ENCODE data around the gene SLC7A6. TPM values are rescaled to one million over a fixed set of nuclear protein-coding genes. Genes with fewer than 3 reads are reported as not detected.
A peak's percentile ranks its signal among the peaks of the same experiment; 100 is the strongest.

The SLC7A6 gene
- total and polyA plus RNA-seq, 2 experiments from 2014 or later, result 20.5 to 29.7 TPM

DNA sequence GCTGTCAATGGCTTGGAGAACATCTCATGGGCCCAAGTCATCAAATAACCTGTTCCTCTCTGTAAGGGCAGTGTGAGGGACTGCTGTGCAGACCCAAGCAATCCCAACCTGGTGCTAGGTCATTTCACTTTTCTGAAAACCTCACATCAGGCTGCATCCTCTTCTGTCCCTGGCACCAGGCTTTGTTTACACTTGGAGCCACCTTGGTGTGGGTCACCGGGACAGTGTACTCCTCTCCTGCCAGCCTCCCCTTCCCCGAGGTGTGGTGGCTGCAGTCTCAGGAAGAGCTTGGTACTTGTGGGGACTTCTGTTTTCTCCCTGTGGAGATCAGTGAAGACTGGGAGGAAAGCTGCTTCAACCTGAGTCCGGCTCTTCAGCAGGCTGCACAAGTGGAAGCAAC lies 34.0 kb downstream of the SLC7A6 start:
- WGBS (ENCODE audit: low lambda C conversion rate, missing lambda C conversion rate), result 97% methylated on average over 3 of the region's 3 CpGs
- Histone ChIP-seq H3K4me1 (ENCODE audit: insufficient read depth) (peaks cover 30% of the 10 kb centered on the region), H3K9me3 (ENCODE audit: low read depth) (no peaks in the 10 kb centered on the region), H4K20me1 (ENCODE audit: insufficient read depth, poor library complexity, severe bottlenecking) (no peaks in the 10 kb centered on the region), H3K4me2 (no peak overlapping the region), H3K9me2 (replicated peaks; ENCODE audit: insufficient read depth) (no peaks in the 10 kb centered on the region), H3K27ac (peak overlapping the region; percentile 44), H3K4me3 (no peak overlapping the region), H3K27me3 (no peaks in the 10 kb centered on the region), H2AFZ (no peak overlapping the region), H3K36me3 (replicated peaks; ENCODE audit: insufficient read depth, low read depth) (no peaks in the 10 kb centered on the region), H3K79me2 (no peaks in the 10 kb centered on the region)
- no peak for DNase-seq (ENCODE audit: low spot score)
- TF ChIP-seq EZH2phosphoT487 (IDR thresholded peaks at IDR 0.05; ENCODE audit: low read depth, severe bottlenecking, unreplicated experiment), result no peak
- no peak for TF ChIP-seq EZH2 (IDR thresholded peaks at IDR 0.05; ENCODE audit: borderline replicate concordance)
- TF ChIP-seq, protein P1, sequence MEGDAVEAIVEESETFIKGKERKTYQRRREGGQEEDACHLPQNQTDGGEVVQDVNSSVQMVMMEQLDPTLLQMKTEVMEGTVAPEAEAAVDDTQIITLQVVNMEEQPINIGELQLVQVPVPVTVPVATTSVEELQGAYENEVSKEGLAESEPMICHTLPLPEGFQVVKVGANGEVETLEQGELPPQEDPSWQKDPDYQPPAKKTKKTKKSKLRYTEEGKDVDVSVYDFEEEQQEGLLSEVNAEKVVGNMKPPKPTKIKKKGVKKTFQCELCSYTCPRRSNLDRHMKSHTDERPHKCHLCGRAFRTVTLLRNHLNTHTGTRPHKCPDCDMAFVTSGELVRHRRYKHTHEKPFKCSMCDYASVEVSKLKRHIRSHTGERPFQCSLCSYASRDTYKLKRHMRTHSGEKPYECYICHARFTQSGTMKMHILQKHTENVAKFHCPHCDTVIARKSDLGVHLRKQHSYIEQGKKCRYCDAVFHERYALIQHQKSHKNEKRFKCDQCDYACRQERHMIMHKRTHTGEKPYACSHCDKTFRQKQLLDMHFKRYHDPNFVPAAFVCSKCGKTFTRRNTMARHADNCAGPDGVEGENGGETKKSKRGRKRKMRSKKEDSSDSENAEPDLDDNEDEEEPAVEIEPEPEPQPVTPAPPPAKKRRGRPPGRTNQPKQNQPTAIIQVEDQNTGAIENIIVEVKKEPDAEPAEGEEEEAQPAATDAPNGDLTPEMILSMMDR (IDR thresholded peaks at IDR 0.05; ENCODE audit: poor library complexity), result no peak

DNA sequence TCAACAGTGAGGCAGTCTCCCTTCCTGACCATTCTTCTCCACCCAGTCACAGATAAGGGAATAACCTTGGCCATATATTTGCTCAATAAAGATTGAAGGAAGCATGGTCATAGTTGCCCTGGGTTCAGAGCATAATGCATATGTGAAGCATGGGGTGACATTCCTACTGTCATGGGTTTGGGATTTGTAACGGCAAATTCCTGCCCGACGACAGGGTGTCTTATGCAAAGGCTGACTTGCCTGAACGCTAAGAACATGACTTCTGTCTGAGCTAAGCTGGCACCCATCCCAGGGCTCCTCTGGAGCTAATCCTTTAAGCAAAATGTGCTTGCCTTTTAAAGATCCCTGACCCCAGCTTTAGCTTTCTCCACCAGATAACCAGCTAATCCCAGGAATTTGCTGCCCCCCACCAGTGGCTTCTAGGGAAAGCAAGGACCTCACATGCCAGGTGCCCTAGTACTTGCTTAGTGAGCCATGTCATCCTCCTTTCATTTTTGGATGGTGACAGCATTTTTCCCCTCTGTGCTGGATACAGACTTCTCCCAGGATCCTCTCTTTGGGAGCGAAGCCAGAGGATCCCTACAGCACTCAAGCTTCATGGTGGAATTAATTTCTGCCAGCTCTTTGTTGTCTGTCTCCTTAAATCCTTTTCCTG lies 34.7 kb downstream of the SLC7A6 start:
- H3K4me2 ChIP-seq, result peak overlapping the region; percentile 27
- H3K9me2 ChIP-seq (replicated peaks; ENCODE audit: insufficient read depth), result no peaks in the 10 kb centered on the region
- no peaks in the 10 kb centered on the region for H3K79me2 ChIP-seq
- H3K27me3 ChIP-seq, result no peaks in the 10 kb centered on the region
- TF ChIP-seq EZH2 (IDR thresholded peaks at IDR 0.05; ENCODE audit: borderline replicate concordance), result no peak
- TF ChIP-seq EZH2phosphoT487 (IDR thresholded peaks at IDR 0.05; ENCODE audit: low read depth, severe bottlenecking, unreplicated experiment), result no peak
- TF ChIP-seq, protein P1 (IDR thresholded peaks at IDR 0.05; ENCODE audit: poor library complexity), result no peak
- no peak overlapping the region for H3K4me3 ChIP-seq
- peak overlapping the region; percentile 44 for H3K27ac ChIP-seq
- H4K20me1 ChIP-seq (ENCODE audit: insufficient read depth, poor library complexity, severe bottlenecking), result no peaks in the 10 kb centered on the region
- no peaks in the 10 kb centered on the region for H3K9me3 ChIP-seq (ENCODE audit: low read depth)
- H3K4me1 ChIP-seq (ENCODE audit: insufficient read depth), result peaks cover 30% of the 10 kb centered on the region
- 45% methylated on average over 5 of the region's 5 CpGs for WGBS (ENCODE audit: low lambda C conversion rate, missing lambda C conversion rate)
- no peak overlapping the region for H2AFZ ChIP-seq
- H3K36me3 ChIP-seq (replicated peaks; ENCODE audit: insufficient read depth, low read depth), result no peaks in the 10 kb centered on the region
- DNase-seq (ENCODE audit: low spot score), result peak; percentile 69

DNA sequence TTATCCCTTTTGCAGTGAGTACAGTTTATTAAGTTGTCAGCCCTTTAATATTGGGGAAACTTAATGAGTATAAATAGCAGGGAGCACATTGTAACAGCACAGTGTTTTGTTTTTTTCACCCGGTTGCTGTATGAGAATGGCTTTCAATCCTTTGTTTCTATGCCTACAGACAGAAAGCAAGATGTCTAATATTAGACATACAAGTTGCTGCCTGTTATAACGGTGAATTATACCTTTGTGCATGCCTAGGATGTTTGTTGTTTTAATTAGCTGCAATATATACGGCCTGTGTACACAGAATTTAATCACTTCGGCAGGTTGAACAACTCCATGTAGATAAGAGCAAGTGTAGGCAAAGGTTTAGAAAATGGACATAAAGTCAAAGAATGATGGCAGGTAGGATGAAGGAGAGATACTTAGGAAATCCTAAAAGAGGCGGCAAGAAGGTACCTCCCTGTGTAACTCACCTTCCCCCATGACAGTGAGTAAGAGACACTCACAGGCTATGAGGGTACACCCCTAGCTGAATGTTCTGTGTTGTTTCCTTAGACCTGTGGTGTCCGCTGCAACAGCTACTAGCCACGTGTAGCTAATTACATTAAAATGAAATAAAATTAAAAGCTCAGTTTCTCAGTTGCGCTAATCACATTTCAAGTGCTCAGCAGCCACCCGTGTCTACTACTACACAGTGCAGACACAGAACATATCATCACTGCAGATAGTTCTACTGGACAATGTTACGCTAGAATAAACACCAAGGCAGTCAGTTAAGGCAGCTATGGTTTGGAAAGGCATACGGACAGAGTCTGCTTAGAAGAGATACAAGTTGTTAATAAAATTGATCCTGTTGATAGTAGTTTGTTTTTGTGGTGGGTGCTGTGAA lies 35.5 kb downstream of the SLC7A6 start:
- H3K4me2 ChIP-seq, result peak overlapping the region; percentile 27
- H3K27ac ChIP-seq, result peak overlapping the region; percentile 44
- no peaks in the 10 kb centered on the region for H3K27me3 ChIP-seq
- no peak overlapping the region for H3K4me3 ChIP-seq
- H3K79me2 ChIP-seq, result no peaks in the 10 kb centered on the region
- WGBS (ENCODE audit: low lambda C conversion rate, missing lambda C conversion rate), result 73% methylated on average over 11 of the region's 11 CpGs
- peaks cover 30% of the 10 kb centered on the region for H3K4me1 ChIP-seq (ENCODE audit: insufficient read depth)
- no peak for DNase-seq (ENCODE audit: low spot score)
- H3K9me3 ChIP-seq (ENCODE audit: low read depth), result no peaks in the 10 kb centered on the region
- H2AFZ ChIP-seq, result no peak overlapping the region
- no peaks in the 10 kb centered on the region for H3K36me3 ChIP-seq (replicated peaks; ENCODE audit: insufficient read depth, low read depth)
- no peaks in the 10 kb centered on the region for H3K9me2 ChIP-seq (replicated peaks; ENCODE audit: insufficient read depth)
- TF ChIP-seq EZH2phosphoT487 (IDR thresholded peaks at IDR 0.05; ENCODE audit: low read depth, severe bottlenecking, unreplicated experiment), result no peak
- TF ChIP-seq EZH2 (IDR thresholded peaks at IDR 0.05; ENCODE audit: borderline replicate concordance), result no peak
- TF ChIP-seq, protein P1 (IDR thresholded peaks at IDR 0.05; ENCODE audit: poor library complexity), result no peak
- no peaks in the 10 kb centered on the region for H4K20me1 ChIP-seq (ENCODE audit: insufficient read depth, poor library complexity, severe bottlenecking)
